Activated CD8-positive, alpha-beta memory T cell treated with anti-CD3 and anti-CD28 coated beads, Interleukin-2, amount 50 U/mL, for 24 hours (primary cell): ENCODE results near the gene IFT52.

ENCODE experiments used
- DNase-seq: peaks from one replicate; pipeline ENCODE4 v3.0.0-alpha.2; 2020; ENCODE audit errors: extremely low read depth

The IFT52 gene

DNA sequence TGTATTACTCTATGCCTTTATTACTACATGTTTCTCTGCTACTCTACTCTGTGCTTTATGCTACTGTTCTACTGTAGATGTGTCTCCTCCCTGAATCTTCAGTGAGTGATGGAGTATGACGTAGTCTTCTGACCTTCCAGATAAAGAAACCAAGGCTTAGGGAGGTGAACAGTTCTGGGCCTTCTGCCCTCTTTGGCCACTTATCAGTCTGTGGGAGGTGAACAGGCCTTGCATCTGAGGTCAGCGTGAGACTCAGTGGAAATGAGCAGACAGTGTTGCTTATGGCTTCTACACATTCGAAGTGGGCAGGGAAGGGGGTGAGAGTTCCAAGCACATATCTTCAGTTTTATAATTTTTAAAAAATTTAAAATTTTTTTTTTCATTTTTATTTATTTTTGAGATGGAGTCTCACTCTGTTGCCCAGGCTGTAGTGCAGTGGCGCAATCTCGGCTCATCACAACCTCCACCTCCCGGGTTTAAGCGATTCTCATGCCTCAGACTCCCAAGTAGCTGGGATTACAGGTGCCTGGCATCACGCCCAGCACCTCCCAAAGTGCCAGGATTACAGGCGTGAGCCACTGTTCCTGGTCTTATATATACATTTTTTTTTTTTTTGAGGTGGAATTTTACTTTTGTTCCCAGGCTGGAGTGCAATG is 100.3 kb downstream of the IFT52 start:
- DNase-seq = no peak

GRCh38 chr20:43691928-43692524 is 101.3 kb downstream of the IFT52 start:
- DNase-seq = peak; percentile 26

GRCh38 chr20:43694763-43695162 is 104.0 kb downstream of the IFT52 start:
- no peak for DNase-seq

GRCh38 chr20:43695571-43695970 is 104.8 kb downstream of the IFT52 start:
- no peak for DNase-seq
